Mesendoderm (in vitro differentiated cells): ENCODE measurements around the gene PEX12. TPM values are rescaled to one million over a fixed set of nuclear protein-coding genes. Genes with fewer than 3 reads are reported as not detected.
A peak's percentile ranks its signal among the peaks of the same experiment; 100 is the strongest.
"Not testable (repeated sequence)": the region's sequence is repeated elsewhere in the genome, so short reads cannot be mapped to it uniquely, and the experiment has no call there.

Source experiments
- DNase-seq: peaks from one replicate; pipeline ENCODE4 v3.0.0; 2013
- H2AK5ac ChIP-seq: 2 replicates; pipeline ENCODE4 v1.6.1; 2013; ENCODE audit warnings: low read length, inconsistent platforms
- H2BK120ac ChIP-seq: 2 replicates; pipeline ENCODE4 v1.6.1; 2013; ENCODE audit warnings: low read depth, mild to moderate bottlenecking, low read length, moderate library complexity, mixed read lengths
- H2BK15ac ChIP-seq: replicated peaks from 2 replicates; pipeline ENCODE4 v1.6.1; 2013; ENCODE audit warnings: low read depth, mild to moderate bottlenecking, moderate library complexity
- H2BK5ac ChIP-seq: 2 replicates; pipeline ENCODE4 v1.6.1; 2013; ENCODE audit warnings: low read length, inconsistent platforms
- H3K18ac ChIP-seq: 2 replicates; pipeline ENCODE4 v1.6.1; 2013; ENCODE audit warnings: mild to moderate bottlenecking, low read length, mixed read lengths
- H3K23ac ChIP-seq: one replicate; pipeline ENCODE4 v1.6.1; 2013; ENCODE audit warnings: low read length
- H3K27ac ChIP-seq: 2 replicates; pipeline ENCODE4 v1.5.1; 2013; ENCODE audit warnings: low read depth, mild to moderate bottlenecking, inconsistent platforms, low read length, moderate library complexity
- H3K27me3 ChIP-seq: 2 replicates; pipeline ENCODE4 v1.6.1; 2013; ENCODE audit warnings: low read length, control low read depth, mild to moderate bottlenecking, inconsistent platforms; ENCODE audit not compliant: insufficient read depth, poor library complexity
- H3K36me3 ChIP-seq: 2 replicates; pipeline ENCODE4 v1.6.1; 2013; ENCODE audit warnings: low read length, inconsistent platforms; ENCODE audit not compliant: control insufficient read depth, insufficient read depth
- H3K4ac ChIP-seq: one replicate; pipeline ENCODE4 v1.6.1; 2013; ENCODE audit warnings: low read depth, mild to moderate bottlenecking, low read length, moderate library complexity
- H3K4me1 ChIP-seq: 2 replicates; pipeline ENCODE4 v1.6.1; 2013; ENCODE audit warnings: low read depth, low read length, inconsistent platforms; ENCODE audit not compliant: control insufficient read depth
- H3K4me2 ChIP-seq: 2 replicates; pipeline ENCODE4 v1.6.1; 2013; ENCODE audit warnings: low read length
- H3K4me3 ChIP-seq: 2 replicates; pipeline ENCODE4 v1.5.1; 2013; ENCODE audit warnings: mild to moderate bottlenecking, low read length
- H3K56ac ChIP-seq: one replicate; pipeline ENCODE4 v1.6.1; 2013; ENCODE audit warnings: low read length
- H3K79me1 ChIP-seq: 2 replicates; pipeline ENCODE4 v1.6.1; 2013; ENCODE audit warnings: low read length, inconsistent platforms
- H3K79me2 ChIP-seq: 2 replicates; pipeline ENCODE4 v1.6.1; 2013; ENCODE audit warnings: mild to moderate bottlenecking, low read length; ENCODE audit not compliant: control insufficient read depth, insufficient read depth
- H3K9ac ChIP-seq: 2 replicates; pipeline ENCODE4 v1.6.1; 2013; ENCODE audit warnings: low read length, inconsistent platforms
- H4K5ac ChIP-seq: one replicate; pipeline ENCODE4 v1.6.1; 2013; ENCODE audit warnings: low read length
- H4K8ac ChIP-seq: one replicate; pipeline ENCODE4 v1.6.1; 2013; ENCODE audit warnings: low read depth, mild to moderate bottlenecking, control low read depth, low read length, moderate library complexity
- WGBS: extraction: QIAGEN DNeasy Blood & Tissue Kit; methylation state at CpG from one replicate; pipeline ENCODE4 v1.1.7; 2013; ENCODE audit warnings: low lambda C conversion rate, missing lambda C conversion rate; ENCODE audit not compliant: insufficient coverage; ENCODE audit errors: extremely low coverage; 5-methylcytosine and 5-hydroxymethylcytosine counted together
- small RNA-seq: library from polyadenylated mRNA; stranded (forward); fragments of <200 nt; extraction: miRNeasy Mini kit (QIAGEN cat#:217004); gene quantifications from one replicate; pipeline ENCODE3, GENCODE V24; 2013; ENCODE audit not compliant: insufficient read depth

The PEX12 gene

DNA sequence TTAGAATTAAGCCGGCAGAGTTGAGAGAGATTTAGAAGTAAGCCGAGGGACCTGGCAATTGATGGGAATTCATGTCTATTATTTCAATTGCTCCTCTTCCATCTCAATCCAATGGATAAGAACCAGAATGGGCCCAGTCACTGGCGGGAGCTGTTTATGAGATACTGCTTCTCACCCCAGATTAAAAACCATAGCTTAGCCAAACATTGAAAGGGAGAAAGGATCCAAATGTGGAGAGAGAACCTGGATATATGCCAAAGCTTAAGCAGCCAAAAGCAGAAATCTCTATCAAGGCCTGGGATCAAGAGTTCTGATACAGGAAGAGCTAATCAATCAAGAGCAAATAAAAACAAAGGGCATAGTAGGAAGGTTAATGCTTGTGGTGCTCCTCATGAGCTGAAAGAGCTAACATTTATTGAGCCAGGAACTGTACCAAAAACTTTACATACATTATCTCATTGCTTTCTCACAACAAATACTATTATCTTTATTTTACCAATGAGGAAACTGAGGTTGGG lies 43.7 kb downstream of the PEX12 start:
- no peaks in the 10 kb centered on the region for H3K79me1 ChIP-seq
- H3K56ac ChIP-seq: no peak overlapping the region
- WGBS: no CpG with 5 or more reads among the region's 3 CpGs
- H3K9ac ChIP-seq: no peak overlapping the region
- H3K27ac ChIP-seq: no peak overlapping the region
- H4K5ac ChIP-seq: no peak overlapping the region
- no peak overlapping the region for H2BK5ac ChIP-seq
- H3K23ac ChIP-seq: no peak overlapping the region
- no peak overlapping the region for H3K18ac ChIP-seq
- no peak overlapping the region for H2BK120ac ChIP-seq
- H3K4me1 ChIP-seq: no peaks in the 10 kb centered on the region
- no peak for DNase-seq
- H2BK15ac ChIP-seq: no peak overlapping the region
- H4K8ac ChIP-seq: no peak overlapping the region
- H2AK5ac ChIP-seq: no peak overlapping the region
- H3K27me3 ChIP-seq: no peaks in the 10 kb centered on the region
- H3K36me3 ChIP-seq: no peaks in the 10 kb centered on the region
- no peaks in the 10 kb centered on the region for H3K79me2 ChIP-seq
- no peak overlapping the region for H3K4ac ChIP-seq
- H3K4me3 ChIP-seq: no peak overlapping the region
- H3K4me2 ChIP-seq: no peak overlapping the region

GRCh38 chr17:35531160-35531559 lies 47.2 kb downstream of the PEX12 start:
- Histone ChIP-seq H2BK120ac (no peak overlapping the region), H3K4me2 (no peak overlapping the region), H2BK15ac (no peak overlapping the region), H3K4ac (no peak overlapping the region), H3K79me2 (no peaks in the 10 kb centered on the region), H3K79me1 (no peaks in the 10 kb centered on the region), H3K36me3 (no peaks in the 10 kb centered on the region), H3K27me3 (no peaks in the 10 kb centered on the region), H3K27ac (no peak overlapping the region), H3K4me1 (no peaks in the 10 kb centered on the region), H3K23ac (no peak overlapping the region), H3K9ac (no peak overlapping the region), H4K5ac (no peak overlapping the region), H3K18ac (no peak overlapping the region), H2AK5ac (no peak overlapping the region), H3K4me3 (no peak overlapping the region), H3K56ac (no peak overlapping the region), H4K8ac (no peak overlapping the region), H2BK5ac (no peak overlapping the region)
- WGBS: no CpG with 5 or more reads among the region's 1 CpG
- no peak for DNase-seq

DNA sequence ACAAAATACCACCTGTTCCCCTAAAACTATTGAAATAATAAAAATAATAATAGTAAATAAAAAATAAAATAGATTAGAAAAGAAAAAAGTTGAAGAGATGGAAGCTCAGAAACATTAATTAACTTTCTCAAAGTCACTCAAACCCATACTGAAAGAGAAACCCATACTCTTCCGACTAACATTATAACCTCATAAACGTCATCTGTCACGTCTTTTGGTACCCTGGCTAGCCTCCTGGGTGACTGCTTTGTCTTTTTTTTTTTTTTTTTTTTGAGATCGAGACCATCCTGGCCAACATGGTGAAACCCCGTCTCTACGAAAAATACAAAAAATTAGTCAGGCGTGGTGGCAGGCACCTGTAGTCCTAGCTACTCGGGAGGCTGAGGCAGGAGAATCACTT lies 48.5 kb downstream of the PEX12 start:
- no peak overlapping the region for H3K4me3 ChIP-seq
- no peaks in the 10 kb centered on the region for H3K79me2 ChIP-seq
- H2BK120ac ChIP-seq: no peak overlapping the region
- H3K4me1 ChIP-seq: no peaks in the 10 kb centered on the region
- H2BK15ac ChIP-seq: no peak overlapping the region
- no peaks in the 10 kb centered on the region for H3K36me3 ChIP-seq
- no peak for DNase-seq
- H3K56ac ChIP-seq: no peak overlapping the region
- H3K23ac ChIP-seq: no peak overlapping the region
- H3K4ac ChIP-seq: no peak overlapping the region
- H4K8ac ChIP-seq: no peak overlapping the region
- H3K4me2 ChIP-seq: no peak overlapping the region
- H3K27me3 ChIP-seq: no peaks in the 10 kb centered on the region
- no peak overlapping the region for H3K18ac ChIP-seq
- H4K5ac ChIP-seq: no peak overlapping the region
- no peak overlapping the region for H2BK5ac ChIP-seq
- no peak overlapping the region for H2AK5ac ChIP-seq
- no peak overlapping the region for H3K9ac ChIP-seq
- no peak overlapping the region for H3K27ac ChIP-seq
- H3K79me1 ChIP-seq: no peaks in the 10 kb centered on the region
- 100% methylated on average over 2 of the region's 8 CpGs for whole genome bisulfite sequencing

DNA sequence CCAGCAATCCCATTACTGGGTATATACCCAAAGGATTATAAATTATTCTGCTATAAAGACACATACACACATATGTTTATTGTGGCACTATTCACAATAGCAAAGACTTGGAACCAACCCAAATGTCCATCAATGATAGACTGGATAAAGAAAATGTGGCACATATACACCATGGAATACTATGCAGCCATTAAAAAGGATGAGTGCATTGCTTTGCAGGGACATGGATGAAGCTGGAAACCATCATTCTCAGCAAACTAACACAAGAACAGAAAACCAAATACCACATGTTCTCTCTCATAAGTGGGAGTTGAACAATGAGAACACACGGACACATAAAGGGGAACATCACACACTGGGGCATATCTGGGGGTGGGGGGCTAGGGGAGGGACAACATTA lies 49.0 kb downstream of the PEX12 start:
- not testable (repeated sequence) for H2BK5ac ChIP-seq, H2BK120ac ChIP-seq, H3K4me1 ChIP-seq, H3K23ac ChIP-seq, H3K56ac ChIP-seq, H3K18ac ChIP-seq, H3K36me3 ChIP-seq, H3K27me3 ChIP-seq, H3K79me2 ChIP-seq, H2BK15ac ChIP-seq, H3K4me3 ChIP-seq, H2AK5ac ChIP-seq, H4K8ac ChIP-seq, DNase-seq, H3K4ac ChIP-seq, H3K79me1 ChIP-seq, H3K27ac ChIP-seq, H3K4me2 ChIP-seq, H4K5ac ChIP-seq, H3K9ac ChIP-seq
- WGBS: no CpG with 5 or more reads among the region's 1 CpG

Small RNAs within 50 kb of the gene (small RNA-seq; reads per million reads assigned to genes)
- not detected for gene AC004134.1
- not detected for gene AC015911.1
- 39.4 reads per million, percentile 94 among the genes with 10 or more reads in this experiment for gene SNORD7
